Measurements from ENCODE around the gene PDLIM5. TPM values are rescaled to one million over a fixed set of nuclear protein-coding genes. Genes with fewer than 3 reads are reported as not detected.
"Not testable (repeated sequence)": the region's sequence is repeated elsewhere in the genome, so short reads cannot be mapped to it uniquely, and the experiment has no call there.

Gene PDLIM5
- total and polyA plus RNA-seq, 9 donors, result 24.9 to 160 (median 87.8) TPM

- Histone ChIP-seq H3K36me3 (no peaks in the 10 kb centered on the region), H3K9me3 (no peaks in the 10 kb centered on the region), H3K4me1 (ENCODE audit: insufficient read depth) (peaks cover 2% of the 10 kb centered on the region), H3K27ac (no peak overlapping the region), H3K27me3 (no peaks in the 10 kb centered on the region), H3K4me3 (no peak overlapping the region)
- DNase-seq, result no peak
- TF ChIP-seq EP300 (IDR thresholded peaks at IDR 0.05), result no peak
- no peak for TF ChIP-seq POLR2A (IDR thresholded peaks at IDR 0.05)
- no peak for TF ChIP-seq CTCF (IDR thresholded peaks at IDR 0.05)
- intact Hi-C loops (cut with DNase I), result no loop called here
- 10 to 38% (median 16%) methylated on average over 1 of the region's 1 CpG for WGBS, 3 donors
These were observed 17.6 kb downstream of the PDLIM5 start for GRCh38 chr4:94469221-94469784.

- DNase-seq, result no peak
- H3K4me3 ChIP-seq, result no peak overlapping the region
- H3K27me3 ChIP-seq, result no peaks in the 10 kb centered on the region
- H3K4me1 ChIP-seq (ENCODE audit: insufficient read depth), result peaks cover 4% of the 10 kb centered on the region
- no peaks in the 10 kb centered on the region for H3K9me3 ChIP-seq
- H3K36me3 ChIP-seq, result no peaks in the 10 kb centered on the region
- no peak overlapping the region for H3K27ac ChIP-seq
- no peak for TF ChIP-seq EP300 (IDR thresholded peaks at IDR 0.05)
- no peak for TF ChIP-seq CTCF (IDR thresholded peaks at IDR 0.05)
- no peak for TF ChIP-seq POLR2A (IDR thresholded peaks at IDR 0.05)
- intact Hi-C loops (cut with DNase I), result no loop called here
- 48 to 74% (median 52%) methylated on average over 4 of the region's 4 CpGs for WGBS, 3 donors
These were observed 18.4 kb downstream of the PDLIM5 start for GRCh38 chr4:94470132-94470531.

GRCh38 chr4:94470782-94471181 lies 19.0 kb downstream of the PDLIM5 start:
- H3K4me1 ChIP-seq (ENCODE audit: insufficient read depth); H3K27me3 ChIP-seq; intact Hi-C loops (cut with DNase I); H3K36me3 ChIP-seq; DNase-seq; H3K27ac ChIP-seq; H3K4me3 ChIP-seq; H3K9me3 ChIP-seq: not testable (repeated sequence)
- WGBS, 3 donors, result 98 to 99% (median 98%) methylated on average over 4 of the region's 4 CpGs

- DNase-seq, result no peak
- TF ChIP-seq POLR2A (IDR thresholded peaks at IDR 0.05), result no peak
- TF ChIP-seq CTCF (IDR thresholded peaks at IDR 0.05), result no peak
- TF ChIP-seq EP300 (IDR thresholded peaks at IDR 0.05), result no peak
- Histone ChIP-seq H3K36me3 (no peaks in the 10 kb centered on the region), H3K27ac (no peak overlapping the region), H3K4me1 (ENCODE audit: insufficient read depth) (peaks cover 6% of the 10 kb centered on the region), H3K27me3 (no peaks in the 10 kb centered on the region), H3K9me3 (no peaks in the 10 kb centered on the region), H3K4me3 (no peak overlapping the region)
- intact Hi-C loops (cut with DNase I), result no loop called here
- WGBS, 3 donors, result 93 to 95% (median 94%) methylated on average over 5 of the region's 5 CpGs
These were observed 20.5 kb downstream of the PDLIM5 start for GRCh38 chr4:94472056-94472826.

- Histone ChIP-seq H3K4me3 (no peak overlapping the region), H3K27ac (no peak overlapping the region), H3K36me3 (no peaks in the 10 kb centered on the region), H3K9me3 (no peaks in the 10 kb centered on the region), H3K4me1 (ENCODE audit: insufficient read depth) (peaks cover 11% of the 10 kb centered on the region), H3K27me3 (no peaks in the 10 kb centered on the region)
- TF ChIP-seq CTCF (IDR thresholded peaks at IDR 0.05) (no peak), EP300 (IDR thresholded peaks at IDR 0.05) (no peak), POLR2A (IDR thresholded peaks at IDR 0.05) (no peak)
- no peak for DNase-seq
- 92 to 95% (median 94%) methylated on average over 2 of the region's 2 CpGs for WGBS, 3 donors
- intact Hi-C loops (cut with DNase I), result no loop called here
These were observed 23.3 kb downstream of the PDLIM5 start for GRCh38 chr4:94475050-94475449.
